Activated T-cell treated with anti-CD3 and anti-CD28 coated beads for 24 hours (primary cell): ENCODE data around the gene KIAA1614.

Experiments used
- DNase-seq: peaks from one replicate; pipeline ENCODE4 v3.0.0-alpha.2; 2020; ENCODE audit warnings: low read depth

KIAA1614 gene

GRCh38 chr1:180907313-180908055 lies 5.2 kb upstream of the KIAA1614 start:
- DNase-seq = no peak

- no peak for DNase-seq
Measured at GRCh38 chr1:180908074-180908765, 4.5 kb upstream of the KIAA1614 start.

GRCh38 chr1:180909005-180909414 lies 3.7 kb upstream of the KIAA1614 start:
- DNase-seq = no peak

- DNase-seq = no peak
Measured at GRCh38 chr1:180909462-180909976, 3.2 kb upstream of the KIAA1614 start.

- DNase-seq = no peak
Measured at GRCh38 chr1:180911640-180912191, 981 bp upstream of the KIAA1614 start.

- no peak for DNase-seq
Measured at GRCh38 chr1:180912211-180912800, 391 bp upstream of the KIAA1614 start.

- DNase-seq = no peak
Measured at GRCh38 chr1:180915426-180915965, 2.8 kb downstream of the KIAA1614 start.

- no peak for DNase-seq
Measured at GRCh38 chr1:180916012-180916770, 3.5 kb downstream of the KIAA1614 start.

- no peak for DNase-seq
Measured at GRCh38 chr1:180916771-180917170, 4.1 kb downstream of the KIAA1614 start.

- DNase-seq = no peak
Measured at GRCh38 chr1:180917306-180918065, 4.8 kb downstream of the KIAA1614 start.

GRCh38 chr1:180918519-180918918 lies 5.8 kb downstream of the KIAA1614 start:
- DNase-seq = no peak

- DNase-seq = no peak
Measured at GRCh38 chr1:180919183-180919700, 6.5 kb downstream of the KIAA1614 start.

- no peak for DNase-seq
Measured at GRCh38 chr1:180920193-180920592, 7.5 kb downstream of the KIAA1614 start.

GRCh38 chr1:180920702-180921101 lies 8.0 kb downstream of the KIAA1614 start:
- DNase-seq = no peak

GRCh38 chr1:180921386-180921785 lies 8.7 kb downstream of the KIAA1614 start:
- DNase-seq = no peak

- no peak for DNase-seq
Measured at GRCh38 chr1:180921891-180922630, 9.4 kb downstream of the KIAA1614 start.

- no peak for DNase-seq
Measured at GRCh38 chr1:180922631-180923015, 9.9 kb downstream of the KIAA1614 start.

- no peak for DNase-seq
Measured at GRCh38 chr1:180923021-180923841, 10.5 kb downstream of the KIAA1614 start.

GRCh38 chr1:180923887-180924286 lies 11.2 kb downstream of the KIAA1614 start:
- no peak for DNase-seq
